HL-60/S4 (cell line): Measurements from ENCODE around the gene ICA1.

ENCODE experiments used
- in situ Hi-C: fragments of 300-500 bp; cut with MboI; formaldehyde crosslinking; loops from 2 replicates; pipeline ENCODE4 v1.14.3; 2022; ENCODE audit warnings: low sequenced_read_pairs

ICA1 gene

GRCh38 chr7:8172372-8173354, 89.3 kb downstream of the ICA1 start:
- in situ Hi-C loops, result no loop called here

- in situ Hi-C loops, result no loop called here
These were observed 92.8 kb downstream of the ICA1 start for GRCh38 chr7:8169171-8169570.

- in situ Hi-C loops, result no loop called here
These were observed 93.6 kb downstream of the ICA1 start for GRCh38 chr7:8168336-8168735.

- in situ Hi-C loops, result no loop called here
These were observed 96.8 kb downstream of the ICA1 start for GRCh38 chr7:8165150-8165549.

GRCh38 chr7:8162181-8162580, 99.8 kb downstream of the ICA1 start:
- in situ Hi-C loops, result no loop called here

- in situ Hi-C loops, result no loop called here
These were observed 100.6 kb downstream of the ICA1 start for GRCh38 chr7:8161364-8161828.

GRCh38 chr7:8160779-8161345, 101.1 kb downstream of the ICA1 start:
- in situ Hi-C loops, result no loop called here

GRCh38 chr7:8160250-8160649, 101.7 kb downstream of the ICA1 start:
- in situ Hi-C loops, result no loop called here

GRCh38 chr7:8159595-8159994, 102.4 kb downstream of the ICA1 start:
- in situ Hi-C loops, result no loop called here

GRCh38 chr7:8157296-8157695, 104.7 kb downstream of the ICA1 start:
- in situ Hi-C loops, result no loop called here

- in situ Hi-C loops, result no loop called here
These were observed 106.1 kb downstream of the ICA1 start for GRCh38 chr7:8155836-8156235.

GRCh38 chr7:8154272-8154671, 107.7 kb downstream of the ICA1 start:
- in situ Hi-C loops, result no loop called here

- in situ Hi-C loops, result no loop called here
These were observed 109.3 kb downstream of the ICA1 start for GRCh38 chr7:8152489-8153192.

- in situ Hi-C loops, result no loop called here
These were observed 110.7 kb downstream of the ICA1 start for GRCh38 chr7:8151161-8151725.

GRCh38 chr7:8149222-8149621, 112.7 kb downstream of the ICA1 start:
- in situ Hi-C loops, result no loop called here

GRCh38 chr7:8147760-8148463, 114.1 kb downstream of the ICA1 start:
- in situ Hi-C loops, result no loop called here

GRCh38 chr7:8146788-8147413, 115.1 kb downstream of the ICA1 start:
- in situ Hi-C loops, result no loop called here

- in situ Hi-C loops, result no loop called here
These were observed 115.7 kb downstream of the ICA1 start for GRCh38 chr7:8146106-8146787.

- in situ Hi-C loops, result no loop called here
These were observed 117.1 kb downstream of the ICA1 start for GRCh38 chr7:8144856-8145255.
